NCI-H526 treated with DMSO at 0.1 percent for 48 hours (cell line): ENCODE data around the gene UBA3.

Experiments
- DNase-seq: peaks from one replicate; lab custom pipeline; 2025; lab: John Stamatoyannopoulos, UW

Gene UBA3

GRCh38 chr3:69066121-69066520 is 14.0 kb downstream of the UBA3 start:
- no peak for DNase-seq

- DNase-seq = no peak
Measured at GRCh38 chr3:69065318-69065964, 14.7 kb downstream of the UBA3 start.

GRCh38 chr3:69063636-69064035 is 16.5 kb downstream of the UBA3 start:
- no peak for DNase-seq

- DNase-seq = no peak
Measured at GRCh38 chr3:69059688-69060087, 20.5 kb downstream of the UBA3 start.

GRCh38 chr3:69058947-69059224 is 21.3 kb downstream of the UBA3 start:
- no peak for DNase-seq

- no peak for DNase-seq
Measured at GRCh38 chr3:69058180-69058946, 21.8 kb downstream of the UBA3 start.

- no peak for DNase-seq
Measured at GRCh38 chr3:69052472-69052898, 27.7 kb downstream of the UBA3 start.

GRCh38 chr3:69051756-69052471 is 28.3 kb downstream of the UBA3 start, which contains the start of gene TMF1:
TMF1 (minus strand) TSS chr3:69052333; CDS start chr3:69052086, 247 bp downstream.
- no peak for DNase-seq

GRCh38 chr3:69048990-69049389 is 31.2 kb downstream of the UBA3 start:
- no peak for DNase-seq

GRCh38 chr3:69044608-69045007 is 35.6 kb downstream of the UBA3 start:
- DNase-seq = no peak

- no peak for DNase-seq
Measured at GRCh38 chr3:69033470-69033869, 46.7 kb downstream of the UBA3 start.

- no peak for DNase-seq
Measured at GRCh38 chr3:69032737-69033136, 47.4 kb downstream of the UBA3 start.

- DNase-seq = no peak
Measured at GRCh38 chr3:69032142-69032541, 48.0 kb downstream of the UBA3 start.

- no peak for DNase-seq
Measured at GRCh38 chr3:69031635-69032034, 48.5 kb downstream of the UBA3 start.

- DNase-seq = no peak
Measured at GRCh38 chr3:69020857-69021256, 59.3 kb downstream of the UBA3 start.

GRCh38 chr3:69020424-69020823 is 59.7 kb downstream of the UBA3 start:
- no peak for DNase-seq

GRCh38 chr3:69016901-69017300 is 63.3 kb downstream of the UBA3 start:
- DNase-seq = no peak

GRCh38 chr3:69016102-69016501 is 64.1 kb downstream of the UBA3 start:
- no peak for DNase-seq

GRCh38 chr3:69014022-69014580 is 66.1 kb downstream of the UBA3 start:
- no peak for DNase-seq

- peak; percentile 33 for DNase-seq
Measured at GRCh38 chr3:69013253-69014021, 66.7 kb downstream of the UBA3 start, which contains the start of gene EOGT. EOGT (minus strand) TSS chr3:69013684; CDS start chr3:69009846, 3,838 bp downstream.

- DNase-seq = no peak
Measured at GRCh38 chr3:69012800-69013252, 67.3 kb downstream of the UBA3 start.
